GM12874 (cell line): ENCODE measurements around the gene GAB3.
"Not testable (repeated sequence)": the region's sequence is repeated elsewhere in the genome, so short reads cannot be mapped to it uniquely, and the experiment has no call there.

ENCODE experiments used
- TF ChIP-seq, protein P1 (sequence below): IDR thresholded peaks from 2 replicates; pipeline ENCODE4 v1.5.1; 2011; ENCODE audit warnings: low read depth, mild to moderate bottlenecking, control low read depth, low read length, moderate library complexity; ENCODE audit not compliant: insufficient read depth

Gene GAB3

DNA sequence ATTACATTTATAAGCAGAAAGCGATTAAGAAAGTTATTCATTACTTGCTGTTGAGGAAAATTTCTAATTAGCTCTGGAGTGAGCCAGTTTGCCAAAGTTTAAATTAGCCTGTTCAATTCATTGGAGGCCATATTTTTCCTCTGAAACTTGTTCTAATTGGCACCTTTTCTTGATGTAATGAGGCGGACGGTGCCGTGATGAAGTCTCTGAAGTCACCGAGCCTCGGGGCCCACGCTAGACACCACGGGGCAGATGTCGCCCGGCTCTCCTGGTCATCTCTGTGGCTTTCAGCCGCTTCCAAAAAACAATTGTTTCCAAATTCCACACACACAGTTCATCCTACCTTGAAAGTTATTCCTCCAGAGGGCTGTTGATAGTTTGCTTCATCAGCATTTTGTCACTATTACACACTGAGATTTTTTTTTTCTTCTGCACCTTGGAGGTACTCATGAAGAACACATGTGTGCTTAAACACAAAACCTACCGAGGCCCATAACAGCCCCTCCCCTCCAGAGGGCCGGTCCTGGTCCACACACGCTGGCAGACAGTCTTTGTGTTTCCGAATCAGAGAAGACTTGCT is 93.6 kb downstream of the GAB3 start:
- TF ChIP-seq, protein P1, sequence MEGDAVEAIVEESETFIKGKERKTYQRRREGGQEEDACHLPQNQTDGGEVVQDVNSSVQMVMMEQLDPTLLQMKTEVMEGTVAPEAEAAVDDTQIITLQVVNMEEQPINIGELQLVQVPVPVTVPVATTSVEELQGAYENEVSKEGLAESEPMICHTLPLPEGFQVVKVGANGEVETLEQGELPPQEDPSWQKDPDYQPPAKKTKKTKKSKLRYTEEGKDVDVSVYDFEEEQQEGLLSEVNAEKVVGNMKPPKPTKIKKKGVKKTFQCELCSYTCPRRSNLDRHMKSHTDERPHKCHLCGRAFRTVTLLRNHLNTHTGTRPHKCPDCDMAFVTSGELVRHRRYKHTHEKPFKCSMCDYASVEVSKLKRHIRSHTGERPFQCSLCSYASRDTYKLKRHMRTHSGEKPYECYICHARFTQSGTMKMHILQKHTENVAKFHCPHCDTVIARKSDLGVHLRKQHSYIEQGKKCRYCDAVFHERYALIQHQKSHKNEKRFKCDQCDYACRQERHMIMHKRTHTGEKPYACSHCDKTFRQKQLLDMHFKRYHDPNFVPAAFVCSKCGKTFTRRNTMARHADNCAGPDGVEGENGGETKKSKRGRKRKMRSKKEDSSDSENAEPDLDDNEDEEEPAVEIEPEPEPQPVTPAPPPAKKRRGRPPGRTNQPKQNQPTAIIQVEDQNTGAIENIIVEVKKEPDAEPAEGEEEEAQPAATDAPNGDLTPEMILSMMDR: no peak

GRCh38 chrX:154655786-154656185 is 95.1 kb downstream of the GAB3 start:
- TF ChIP-seq, protein P1: no peak

- TF ChIP-seq, protein P1: no peak
Measured at GRCh38 chrX:154655346-154655745, 95.5 kb downstream of the GAB3 start.

GRCh38 chrX:154654925-154655324 is 96.0 kb downstream of the GAB3 start:
- TF ChIP-seq, protein P1: no peak

DNA sequence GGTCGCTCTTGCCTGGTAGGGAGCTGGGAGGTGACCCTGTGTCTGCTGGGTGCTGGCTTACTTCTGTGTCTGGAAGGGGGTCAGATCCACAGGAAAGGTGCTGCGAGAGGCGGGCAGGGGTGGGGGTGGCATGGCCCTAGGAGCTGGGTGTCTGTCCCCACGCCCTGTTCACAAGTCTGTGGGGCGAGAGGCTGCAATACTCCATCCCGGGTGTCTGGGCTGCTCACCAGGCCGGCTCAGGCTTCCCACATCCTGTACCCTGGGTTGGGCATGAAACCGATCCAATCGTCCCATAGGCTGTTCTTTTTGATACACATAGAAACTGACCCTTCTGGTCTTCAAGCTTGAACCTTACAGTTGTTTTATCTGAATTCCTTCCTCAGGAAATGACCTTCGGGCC is 96.5 kb downstream of the GAB3 start:
- TF ChIP-seq, protein P1: no peak

GRCh38 chrX:154653413-154653812 is 97.5 kb downstream of the GAB3 start, which contains the start of gene CTAG2:
Gene CTAG2, minus strand, starts transcription at chrX:154653579. Its CDS starts 64 bp downstream, at chrX:154653515.
- TF ChIP-seq, protein P1: not testable (repeated sequence)

DNA sequence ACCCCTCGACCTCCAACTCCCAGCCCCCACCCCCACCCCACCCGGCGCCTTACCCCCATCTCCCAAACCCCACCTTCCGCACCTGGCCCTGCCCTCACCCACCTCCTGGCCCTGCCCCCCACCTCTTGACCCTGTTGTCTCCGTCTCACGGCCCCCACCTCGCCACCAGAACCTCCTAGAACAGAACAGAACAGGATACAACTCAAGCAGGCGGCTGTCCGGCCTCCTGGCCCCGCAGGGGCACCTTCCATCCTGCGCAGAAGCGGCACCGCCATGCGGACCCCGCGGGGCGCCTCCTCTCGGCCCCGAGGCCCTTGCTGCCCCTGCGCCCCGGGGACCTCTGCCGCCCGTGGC is 97.9 kb downstream of the GAB3 start:
- TF ChIP-seq, protein P1: no peak
